GM19467 (cell line): ENCODE results near the gene HNRNPUL2.

Source experiments
- ATAC-seq: cut with Tn5 transposase; IDR thresholded peaks from one replicate; pipeline ENCODE4 v1.9.1; 2021; ENCODE audit warnings: mild to moderate bottlenecking, moderate library complexity; ENCODE audit not compliant: unreplicated experiment

Gene HNRNPUL2

DNA sequence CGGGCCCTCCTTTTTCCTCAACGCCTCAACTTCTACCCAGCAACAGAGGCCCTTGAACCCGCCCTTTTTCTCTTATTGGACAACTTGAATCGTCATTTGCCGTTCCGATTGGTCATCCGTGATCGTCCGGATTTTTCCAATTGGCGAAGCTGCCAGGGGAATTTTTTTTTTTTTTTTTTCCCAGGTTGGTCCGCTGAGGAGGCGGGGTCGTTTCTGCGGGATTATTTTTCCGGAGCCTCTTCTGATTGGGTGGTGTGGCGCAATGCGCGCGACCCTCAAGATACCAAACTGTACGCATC lies 564 bp upstream of the HNRNPUL2 start:
- ATAC-seq, result peak; percentile 53

DNA sequence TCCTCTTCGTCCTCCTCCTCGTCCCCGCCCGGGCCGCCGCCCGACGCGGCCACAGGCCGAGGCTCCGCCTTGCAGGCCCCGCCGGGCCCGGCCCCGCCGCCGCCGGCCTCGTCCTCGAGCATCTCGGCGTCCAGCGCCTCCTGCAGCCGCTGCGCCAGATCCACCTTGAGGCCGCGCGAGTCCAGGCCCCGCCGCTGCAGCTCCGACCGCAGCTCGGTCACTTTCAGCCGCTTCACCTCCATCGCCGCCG lies 417 bp downstream of the HNRNPUL2 start:
- ATAC-seq, result peak; percentile 4

DNA sequence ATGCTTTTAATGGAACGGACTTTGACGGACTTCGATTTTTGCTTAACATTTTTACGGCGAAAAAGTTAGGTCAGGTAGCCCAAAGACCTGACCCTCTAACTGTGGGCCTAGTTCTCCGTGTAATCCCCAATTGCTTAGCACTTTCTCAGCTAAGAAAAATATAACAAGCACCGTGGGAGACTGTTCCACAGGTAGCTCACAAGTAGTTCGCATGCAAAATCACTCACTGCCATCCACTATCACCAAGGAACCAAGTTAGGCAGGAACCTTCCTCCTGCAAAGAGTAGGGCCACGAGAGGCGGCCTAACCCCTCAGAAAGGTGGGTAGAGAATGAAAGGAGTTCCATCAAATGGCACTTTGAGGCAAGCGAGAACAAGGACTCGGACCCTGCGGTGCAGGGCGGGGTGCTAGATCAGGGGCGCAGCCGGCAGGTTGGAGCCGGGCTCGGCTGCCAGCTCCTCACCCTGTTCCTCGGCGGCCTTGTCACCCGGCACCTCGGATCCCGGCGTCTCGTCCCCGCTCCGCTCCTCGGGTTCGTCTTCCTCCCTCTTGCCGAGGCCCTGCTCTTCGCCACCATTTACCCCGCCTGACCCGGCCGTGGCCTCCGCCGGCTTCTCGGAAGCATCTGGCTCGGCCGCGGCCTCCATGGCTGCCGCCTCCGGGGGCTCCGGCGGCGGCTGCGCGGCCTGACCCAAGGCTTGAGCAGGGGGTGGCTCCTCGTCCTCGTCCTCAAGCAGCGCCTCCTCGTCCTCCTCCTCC lies 922 bp downstream of the HNRNPUL2 start:
- ATAC-seq, result peak; percentile 2

DNA sequence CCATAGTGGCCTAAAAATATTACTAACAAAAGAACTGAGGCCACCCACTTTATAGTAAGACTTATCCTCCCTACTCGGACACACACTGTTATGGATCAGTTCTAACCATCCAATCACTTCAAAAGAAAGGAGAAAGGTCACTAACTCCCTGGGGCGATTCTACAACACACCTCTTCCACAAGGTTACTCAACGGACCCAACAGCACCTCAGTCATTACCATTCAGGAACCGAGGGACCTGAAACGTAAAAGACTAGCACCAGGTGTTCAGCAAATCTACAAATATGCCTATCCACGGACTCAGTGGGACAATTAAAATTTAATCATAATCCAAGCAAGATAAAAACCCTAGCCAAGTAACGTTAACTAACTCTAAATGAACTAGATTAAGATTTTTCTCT lies 1.6 kb downstream of the HNRNPUL2 start:
- ATAC-seq, result no peak

DNA sequence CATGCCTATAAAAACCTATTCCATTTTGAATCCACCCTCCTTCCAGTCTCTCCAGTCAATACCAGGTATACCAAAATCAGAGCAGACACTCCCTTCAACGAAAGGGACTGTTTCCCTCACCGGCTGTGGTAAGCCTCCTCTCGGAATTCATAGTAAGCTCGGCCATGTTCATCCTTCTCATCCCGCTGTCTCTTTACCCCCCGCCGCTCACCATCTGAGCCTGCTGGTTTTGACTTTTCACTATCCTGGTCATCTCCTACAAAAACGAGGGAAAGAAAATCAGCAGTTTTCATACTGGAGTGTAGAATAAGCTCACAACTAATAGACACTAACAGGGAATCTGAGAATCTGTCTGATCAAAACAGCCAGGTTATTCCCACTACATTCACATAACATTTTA lies 3.1 kb downstream of the HNRNPUL2 start:
- no peak for ATAC-seq

DNA sequence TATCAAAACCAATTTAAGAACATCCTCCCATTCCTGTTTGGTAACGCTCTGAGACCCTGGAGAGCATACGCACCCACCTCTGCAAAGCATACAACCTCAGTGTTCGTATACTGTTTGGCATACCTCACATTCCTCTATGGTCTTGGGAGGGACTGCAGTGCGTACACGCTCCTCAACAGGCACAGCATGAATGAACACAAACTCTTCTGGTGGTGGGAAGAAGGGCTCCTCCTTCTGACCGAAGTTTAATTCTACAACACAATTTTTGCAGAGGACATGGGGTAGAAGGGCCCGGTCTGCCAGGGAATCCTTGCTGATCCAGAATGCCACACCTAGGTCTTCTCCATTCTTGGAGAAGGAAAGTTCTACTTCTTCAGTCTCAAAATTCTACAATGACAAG lies 5.3 kb downstream of the HNRNPUL2 start:
- no peak for ATAC-seq

DNA sequence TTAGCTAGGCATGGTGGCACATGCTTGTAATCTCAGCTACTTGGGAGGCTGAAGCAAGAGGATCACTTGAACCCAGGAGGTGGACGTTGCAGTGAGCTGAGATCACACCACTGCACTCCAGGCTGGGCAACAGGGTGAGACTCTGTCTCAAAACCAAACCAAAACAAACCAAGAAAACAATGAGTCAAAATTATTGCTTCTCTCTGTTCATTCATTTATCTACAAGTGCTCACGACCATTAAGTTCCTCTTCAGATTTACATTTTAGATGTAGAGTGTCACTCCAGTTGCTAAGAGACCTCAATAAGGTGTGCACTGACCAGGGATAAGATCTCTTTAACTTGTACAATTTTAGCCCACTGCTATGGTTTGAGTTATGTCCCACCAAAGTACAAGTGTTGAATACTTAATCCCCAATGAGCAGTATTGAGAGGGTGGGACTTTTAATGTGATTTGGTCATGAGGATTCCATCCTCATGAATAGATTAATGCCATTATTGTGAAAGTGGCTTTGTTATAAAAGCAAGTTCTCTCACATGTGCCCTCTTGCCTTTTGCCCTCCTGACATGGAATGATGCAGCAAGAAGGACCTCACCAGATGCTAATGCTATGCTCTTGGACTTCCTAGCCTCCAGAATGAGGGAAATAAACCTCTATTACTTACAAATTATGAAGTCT lies 7.8 kb downstream of the HNRNPUL2 start:
- no peak for ATAC-seq

DNA sequence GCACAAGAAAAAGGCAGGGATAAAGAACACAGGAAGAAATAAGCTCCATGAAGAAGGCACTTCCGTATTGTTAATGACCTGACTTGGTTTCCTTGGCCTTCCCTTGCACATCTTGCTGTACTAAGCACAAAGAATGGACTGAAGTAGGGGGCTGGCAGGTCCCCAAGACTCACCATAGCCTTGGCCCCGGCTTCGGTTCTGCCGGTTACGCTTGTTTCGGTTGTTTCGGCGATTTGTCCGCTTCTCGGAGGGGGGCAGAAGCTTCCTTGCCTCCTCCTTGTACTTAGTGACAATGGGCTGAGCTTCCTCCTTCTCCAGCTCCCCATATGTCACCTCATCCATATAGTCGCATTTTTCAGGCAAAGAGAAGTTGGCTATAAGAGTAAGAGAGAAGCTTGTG lies 10.4 kb downstream of the HNRNPUL2 start:
- no peak for ATAC-seq

DNA sequence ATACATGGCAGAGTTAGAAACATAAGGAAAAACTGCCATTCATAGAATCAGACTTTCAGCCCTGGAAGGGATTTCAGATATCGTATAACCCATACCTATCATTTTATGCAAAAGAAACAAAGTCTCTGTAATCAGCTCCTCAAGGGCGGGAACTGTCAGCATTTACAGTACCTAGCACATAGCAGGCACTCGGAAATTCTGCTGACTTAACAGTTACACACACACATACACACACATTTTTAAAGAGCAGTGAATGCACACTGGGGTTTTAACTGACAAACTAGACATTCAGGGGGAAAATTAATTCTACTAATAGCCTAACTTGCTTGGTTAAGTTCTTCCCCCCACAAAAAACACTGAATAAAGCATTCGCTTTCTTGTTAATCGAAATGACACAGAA lies 11.1 kb downstream of the HNRNPUL2 start:
- no peak for ATAC-seq

DNA sequence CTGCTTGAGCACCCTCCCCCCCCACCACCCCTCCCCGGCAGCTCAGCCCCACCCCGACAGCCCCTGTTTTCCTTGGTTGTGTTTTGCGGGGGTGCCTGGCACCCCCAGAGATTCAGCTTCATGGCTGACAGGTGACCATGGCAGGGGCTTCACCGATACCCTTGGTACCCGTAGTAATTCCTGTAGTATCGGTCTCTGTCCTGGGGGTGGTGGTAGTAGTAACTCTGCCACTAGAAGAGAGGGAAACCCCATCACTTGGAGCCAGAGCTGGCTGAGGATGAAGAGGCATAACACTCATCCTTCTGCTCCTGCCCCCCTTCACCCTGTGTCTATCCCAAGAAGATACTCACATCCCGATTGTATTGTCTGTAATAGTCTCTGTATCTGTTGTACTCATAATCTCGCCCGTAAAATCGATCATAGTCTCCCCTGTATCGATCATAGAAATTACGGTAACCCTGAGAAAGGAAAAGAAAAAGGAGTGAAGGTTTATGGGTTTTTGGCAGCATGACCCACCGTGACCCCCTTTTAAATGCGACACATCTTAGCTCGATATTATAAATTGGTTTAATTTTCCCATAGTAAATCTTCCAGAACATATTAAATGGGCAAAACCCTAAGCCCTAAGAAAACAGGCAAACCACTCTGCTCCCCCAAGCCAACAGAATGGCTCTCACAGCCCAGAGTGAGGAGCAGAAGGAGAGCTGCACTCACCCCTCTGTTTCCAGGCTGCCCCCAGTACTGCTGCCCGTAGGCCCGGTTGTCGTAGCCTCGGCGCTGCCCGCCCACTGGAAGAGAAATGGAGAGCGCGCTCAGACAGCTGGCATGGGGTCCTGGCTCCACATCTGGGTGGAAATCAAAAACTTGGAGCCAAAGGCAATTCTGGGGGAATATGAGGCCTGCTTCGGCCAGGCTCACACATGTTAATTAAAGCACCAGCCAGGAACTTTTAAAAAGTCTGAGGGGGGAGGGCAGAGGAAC lies 11.8 kb downstream of the HNRNPUL2 start:
- no peak for ATAC-seq

DNA sequence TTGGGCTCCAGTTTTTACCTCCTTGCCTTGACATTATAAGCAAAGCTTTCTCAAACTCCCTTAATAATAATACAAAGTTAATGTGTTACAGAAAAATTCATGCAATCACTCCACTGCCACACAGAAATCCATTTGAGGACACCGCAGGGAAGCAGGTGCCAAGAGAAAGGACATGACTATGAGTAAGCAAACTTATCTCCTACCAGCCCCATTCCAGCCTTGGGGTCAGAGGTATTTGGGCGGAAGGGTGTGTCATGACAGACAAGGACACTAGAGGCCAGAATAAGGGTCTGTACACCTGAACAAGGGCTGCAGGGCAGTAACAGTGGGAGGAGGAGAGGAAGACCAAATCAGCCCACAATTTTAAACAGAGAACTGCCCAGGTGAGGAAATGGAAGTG lies 13.9 kb downstream of the HNRNPUL2 start:
- ATAC-seq, result no peak

DNA sequence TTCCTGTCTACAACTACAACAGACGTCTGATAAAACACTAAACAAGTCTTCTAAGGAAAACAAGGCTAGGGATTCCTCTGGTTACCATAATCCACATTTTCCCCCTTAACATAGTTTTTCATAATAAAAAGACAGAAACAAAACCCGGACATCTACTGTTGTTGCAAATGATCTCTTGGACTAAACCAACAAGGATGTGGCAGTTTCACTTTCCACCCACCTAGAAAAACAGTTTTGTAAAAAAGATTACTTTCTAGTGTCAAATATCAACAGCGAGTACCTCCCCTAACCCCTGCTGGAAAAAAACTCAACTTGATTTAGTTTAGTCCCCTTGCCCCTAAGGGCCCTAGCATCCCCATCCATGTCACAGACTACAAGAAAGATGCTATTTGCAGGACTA lies 14.4 kb downstream of the HNRNPUL2 start:
- ATAC-seq, result no peak

DNA sequence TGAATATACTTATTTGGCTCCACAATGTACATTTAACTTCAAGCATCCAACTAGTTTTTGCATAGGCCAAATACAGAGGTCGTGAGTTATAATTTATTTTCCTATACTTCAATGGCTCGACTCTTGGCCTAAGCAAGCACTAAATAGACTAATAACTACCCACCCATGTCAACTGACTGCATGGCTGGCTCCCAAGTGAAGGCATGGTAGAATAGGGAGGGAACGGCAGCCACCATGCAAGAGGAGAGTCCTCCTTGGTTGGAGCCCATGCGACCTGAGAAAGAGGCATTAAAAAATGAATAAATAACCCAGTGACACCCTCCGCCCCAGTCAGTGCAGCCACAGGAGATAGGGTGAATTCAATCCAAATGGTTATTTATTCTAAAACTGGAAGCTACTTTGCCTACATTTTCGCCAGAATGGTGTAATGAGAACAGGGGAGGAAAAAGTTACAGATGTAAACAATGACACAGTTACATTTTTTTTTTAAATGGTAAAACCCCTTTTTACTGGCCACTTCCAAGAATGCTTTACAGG lies 14.9 kb downstream of the HNRNPUL2 start:
- no peak for ATAC-seq

DNA sequence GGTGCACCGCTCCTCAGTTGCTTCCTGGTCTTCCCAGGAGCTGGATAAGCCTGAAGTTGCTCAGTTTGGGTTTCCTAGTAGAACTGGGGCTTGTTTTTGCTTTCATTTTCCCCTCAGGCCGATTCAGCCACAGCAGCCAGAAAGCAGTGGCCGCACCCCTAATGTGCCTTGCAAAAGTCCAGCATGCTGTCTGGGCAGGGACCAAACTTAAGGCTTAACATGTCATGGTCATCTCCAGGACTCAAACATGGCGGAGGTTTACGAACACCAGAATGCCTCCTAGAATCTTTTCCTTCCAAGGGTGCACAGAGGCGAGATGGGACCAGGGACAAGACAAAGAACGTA lies 17.3 kb downstream of the HNRNPUL2 start:
- no peak for ATAC-seq

DNA sequence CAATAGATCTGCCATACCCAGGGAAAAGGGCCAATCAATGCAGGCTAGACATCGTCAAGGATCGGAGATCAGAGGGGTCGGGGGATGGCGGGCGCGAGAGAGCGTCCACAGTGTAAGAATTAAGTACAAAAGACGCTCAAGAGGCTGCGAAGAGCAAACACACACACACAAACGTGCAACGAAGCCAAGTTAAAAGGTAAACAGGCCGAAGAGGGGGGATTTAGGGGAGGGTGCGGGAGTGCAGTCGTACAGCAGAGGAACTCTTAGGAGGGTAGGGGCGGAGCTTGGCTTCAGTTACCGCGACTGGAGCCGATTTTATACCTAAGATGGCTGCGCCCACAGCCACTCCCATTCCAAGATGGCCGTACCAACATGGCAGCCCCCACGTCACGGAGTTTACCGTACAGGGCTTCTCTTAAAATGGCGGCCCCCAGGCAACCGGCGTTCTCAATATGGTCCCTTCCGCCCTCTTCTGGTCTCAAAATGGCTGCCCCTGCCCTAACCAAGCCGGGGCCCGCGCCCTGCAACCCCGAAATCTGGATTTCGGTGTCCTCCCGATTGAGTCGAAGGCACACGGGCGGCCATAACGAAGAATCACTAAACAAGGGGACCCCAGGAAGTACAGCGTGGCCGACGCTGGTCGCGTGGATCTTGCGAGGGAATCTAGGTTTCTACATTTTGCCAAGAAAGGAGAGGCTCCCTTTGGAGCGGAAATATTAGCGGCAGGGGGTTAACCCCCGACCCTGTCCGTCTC lies 17.8 kb downstream of the HNRNPUL2 start:
- ATAC-seq, result peak; percentile 60

DNA sequence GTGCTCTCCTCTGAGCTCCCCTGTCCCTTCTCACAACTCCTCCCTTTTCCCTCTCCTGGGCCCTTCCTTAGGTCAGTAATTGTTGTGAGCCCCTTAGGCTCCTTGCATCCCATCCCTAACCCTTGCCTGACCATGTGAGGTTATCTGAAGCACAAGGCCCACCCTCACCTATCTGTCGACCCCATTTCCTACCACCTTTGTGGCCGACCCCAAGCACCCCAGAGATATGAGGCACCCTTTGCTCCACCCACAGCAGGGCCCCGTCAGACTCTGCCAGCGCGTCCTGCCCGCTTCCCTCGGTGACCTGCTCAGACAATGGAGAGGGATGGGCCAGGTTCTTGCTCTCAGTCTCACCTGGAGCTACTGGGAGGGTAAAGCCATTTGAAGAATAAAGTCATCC lies 18.5 kb downstream of the HNRNPUL2 start:
- ATAC-seq, result no peak

DNA sequence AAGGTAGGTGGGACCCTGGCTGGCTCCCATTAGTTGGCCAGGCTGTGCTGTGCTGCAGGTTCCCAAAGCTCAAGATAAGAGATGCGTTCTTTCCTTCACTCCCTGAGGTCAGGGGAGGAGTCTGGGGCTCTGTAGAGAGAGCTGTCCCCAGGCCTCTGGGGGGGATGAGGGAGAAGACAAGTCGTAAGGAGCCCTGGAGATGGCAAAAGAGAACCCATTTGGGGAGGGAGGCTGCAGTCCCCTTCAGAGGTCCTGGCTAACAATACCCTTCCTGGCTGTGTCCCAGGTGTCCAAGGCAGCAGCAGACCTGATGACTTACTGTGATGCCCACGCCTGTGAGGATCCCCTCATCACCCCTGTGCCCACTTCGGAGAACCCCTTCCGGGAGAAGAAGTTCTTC lies 18.9 kb downstream of the HNRNPUL2 start:
- ATAC-seq, result no peak

DNA sequence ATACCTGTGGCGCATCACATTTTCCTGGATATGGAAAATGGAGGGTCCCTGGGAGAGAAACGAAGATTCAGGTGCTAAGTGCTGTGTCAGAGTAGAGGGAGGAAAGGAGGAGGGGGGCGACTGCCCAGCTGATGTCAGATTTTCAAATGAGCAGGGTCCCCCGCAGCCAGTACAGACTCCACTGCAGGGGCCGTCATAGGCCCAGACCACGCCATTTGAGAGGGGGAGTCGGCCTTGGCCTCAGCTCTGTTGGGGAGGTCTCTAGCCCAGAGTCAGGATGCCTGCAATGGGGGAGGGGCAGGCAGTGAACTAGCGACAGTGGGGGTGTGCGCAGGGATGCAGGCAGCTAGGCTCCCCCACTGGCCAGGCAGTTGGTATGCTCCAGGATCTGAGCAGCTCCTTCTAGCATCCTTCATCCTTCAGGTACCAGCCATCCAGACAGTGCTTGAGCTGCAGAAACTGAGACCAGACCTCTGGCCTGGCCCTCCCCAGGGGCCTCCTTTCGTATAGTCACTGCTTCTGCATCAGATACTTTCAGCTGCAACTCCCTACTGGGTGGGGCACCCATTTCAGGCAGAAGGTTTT lies 19.9 kb downstream of the HNRNPUL2 start, which contains the start of the genes BSCL2 and GNG3:
Gene BSCL2 (minus strand): TSS at position 148 of the 585 bp plus-strand sequence. CDS start 229 bp downstream, outside the sequence.
Gene GNG3 (plus strand): TSS at position 400 of the 585 bp plus-strand sequence. CDS start 620 bp downstream, outside the sequence.
- no peak for ATAC-seq

DNA sequence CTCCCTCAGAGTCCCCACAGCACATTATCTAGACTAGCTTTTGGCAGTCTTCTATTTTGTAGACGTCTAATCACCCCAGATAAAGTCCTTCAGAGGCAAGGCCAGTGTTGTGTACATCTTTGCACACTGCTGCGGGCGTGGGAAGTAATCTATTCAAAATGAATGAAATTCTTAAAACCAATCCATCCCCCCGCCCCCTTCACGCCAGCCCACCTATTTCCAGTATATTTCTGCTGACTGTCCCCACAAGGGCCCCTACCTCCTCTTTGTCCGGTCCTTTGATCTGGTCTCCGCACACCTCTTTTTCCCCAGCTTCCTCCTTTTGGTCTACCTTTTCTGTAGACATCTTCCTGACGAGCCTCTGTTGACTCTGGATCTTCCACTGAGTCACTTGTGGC lies 20.4 kb downstream of the HNRNPUL2 start:
- ATAC-seq, result no peak
